ENCODE results near the gene NBPF14. TPM values are rescaled to one million over a fixed set of nuclear protein-coding genes. Genes with fewer than 3 reads are reported as not detected.
"Not testable (repeated sequence)": the region's sequence is repeated elsewhere in the genome, so short reads cannot be mapped to it uniquely, and the experiment has no call there.

Gene NBPF14, protein sequence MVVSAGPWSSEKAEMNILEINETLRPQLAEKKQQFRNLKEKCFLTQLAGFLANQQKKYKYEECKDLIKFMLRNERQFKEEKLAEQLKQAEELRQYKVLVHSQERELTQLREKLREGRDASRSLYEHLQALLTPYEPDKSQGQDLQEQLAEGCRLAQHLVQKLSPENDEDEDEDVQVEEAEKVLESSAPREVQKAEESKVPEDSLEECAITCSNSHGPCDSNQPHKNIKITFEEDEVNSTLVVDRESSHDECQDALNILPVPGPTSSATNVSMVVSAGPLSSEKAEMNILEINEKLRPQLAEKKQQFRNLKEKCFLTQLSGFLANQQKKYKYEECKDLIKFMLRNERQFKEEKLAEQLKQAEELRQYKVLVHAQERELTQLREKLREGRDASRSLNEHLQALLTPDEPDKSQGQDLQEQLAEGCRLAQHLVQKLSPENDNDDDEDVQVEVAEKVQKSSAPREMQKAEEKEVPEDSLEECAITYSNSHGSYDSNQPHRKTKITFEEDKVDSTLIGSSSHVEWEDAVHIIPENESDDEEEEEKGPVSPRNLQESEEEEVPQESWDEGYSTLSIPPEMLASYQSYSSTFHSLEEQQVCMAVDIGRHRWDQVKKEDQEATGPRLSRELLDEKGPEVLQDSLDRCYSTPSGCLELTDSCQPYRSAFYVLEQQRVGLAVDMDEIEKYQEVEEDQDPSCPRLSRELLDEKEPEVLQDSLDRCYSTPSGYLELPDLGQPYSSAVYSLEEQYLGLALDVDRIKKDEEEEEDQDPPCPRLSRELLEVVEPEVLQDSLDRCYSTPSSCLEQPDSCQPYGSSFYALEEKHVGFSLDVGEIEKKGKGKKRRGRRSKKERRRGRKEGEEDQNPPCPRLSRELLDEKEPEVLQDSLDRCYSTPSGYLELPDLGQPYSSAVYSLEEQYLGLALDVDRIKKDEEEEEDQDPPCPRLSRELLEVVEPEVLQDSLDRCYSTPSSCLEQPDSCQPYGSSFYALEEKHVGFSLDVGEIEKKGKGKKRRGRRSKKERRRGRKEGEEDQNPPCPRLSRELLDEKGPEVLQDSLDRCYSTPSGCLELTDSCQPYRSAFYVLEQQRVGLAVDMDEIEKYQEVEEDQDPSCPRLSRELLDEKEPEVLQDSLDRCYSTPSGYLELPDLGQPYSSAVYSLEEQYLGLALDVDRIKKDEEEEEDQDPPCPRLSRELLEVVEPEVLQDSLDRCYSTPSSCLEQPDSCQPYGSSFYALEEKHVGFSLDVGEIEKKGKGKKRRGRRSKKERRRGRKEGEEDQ (N-terminal part only)
- total RNA-seq: 10 to 100 TPM; 30.7 to 81.0 (median 47.3) TPM
- polyA plus RNA-seq: 10 to 100 TPM; 17.1 to 29.4 (median 29.0) TPM
- long read RNA-seq, donor 1: 0 reads
- long read RNA-seq, donor 2: 0 reads

DNA sequence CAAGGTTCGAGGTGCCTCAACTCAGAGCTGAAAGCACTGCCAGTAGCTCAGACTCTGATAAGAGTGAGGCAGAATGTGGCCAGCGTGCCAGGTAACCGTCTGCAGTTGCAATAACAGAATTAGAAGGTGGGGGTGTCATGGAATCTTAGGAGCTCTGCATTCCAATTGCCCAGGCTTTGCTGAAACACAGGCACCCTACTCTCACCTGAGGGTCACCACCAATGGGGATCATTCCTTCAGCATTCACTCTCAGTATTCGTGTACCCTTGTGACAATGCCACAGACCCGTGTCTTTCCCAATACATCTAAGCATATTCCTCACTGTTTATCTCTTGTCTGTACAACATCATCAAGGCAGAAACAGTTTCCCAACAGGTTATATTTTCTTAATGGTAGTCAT, at the start of gene NBPF14:
TSS of gene NBPF14 (minus strand) at position 101 of the 400 bp plus-strand sequence. CDS start 294 bp downstream, outside the sequence.
- intact Hi-C loops (cut with DNase I; ENCODE audit: low total_unique reads): not testable (repeated sequence)

DNA sequence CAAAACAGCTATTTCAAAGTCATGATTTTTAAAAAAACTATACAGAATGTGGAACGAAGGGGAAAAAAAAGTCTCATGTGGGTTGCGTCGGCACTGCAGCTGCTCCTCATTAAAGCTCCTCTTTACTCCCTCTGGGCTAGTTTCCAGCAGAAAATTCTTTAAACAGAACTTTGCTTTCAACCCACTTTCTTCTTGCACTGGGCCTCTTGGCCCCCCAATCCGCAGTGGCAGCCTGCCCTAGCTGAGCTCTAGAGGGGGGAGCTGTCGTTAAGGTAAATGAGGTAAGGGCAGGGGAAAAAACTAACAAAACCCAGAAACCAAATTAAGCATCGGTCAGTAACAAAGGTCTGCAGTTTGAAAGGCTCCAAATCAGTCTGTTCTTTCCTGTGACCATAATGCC, 29.6 kb upstream of the NBPF14 start:
- H3K27me3 ChIP-seq (replicated peaks in 1 of 7); H3K4me1 ChIP-seq; H3K36me3 ChIP-seq; H3K9me3 ChIP-seq; H3K4me3 ChIP-seq; intact Hi-C loops (cut with DNase I; ENCODE audit: low total_unique reads): not testable (repeated sequence)
- peak; percentile 35 for DNase-seq
- H3K27ac ChIP-seq: peak overlapping the region in 2 of 8 donors; percentile 54 to 62
- WGBS, 5 donors: 11 to 29% (median 22%) methylated on average over 1 to 4 of the region's 6 CpGs; no CpG with 5 or more reads in 2 of the 5 donors

More for the DNA sequence above, at the start of gene NBPF14:
- not testable (repeated sequence) for H3K27me3 ChIP-seq (replicated peaks in 1 of 7); H3K4me3 ChIP-seq; H3K27ac ChIP-seq; H3K9me3 ChIP-seq; H3K4me1 ChIP-seq; DNase-seq
- no CpG with 5 or more reads among the region's 5 CpGs for WGBS, 5 donors
- peaks cover 0 to 10% (median 0%) of the 10 kb centered on the region in 6 donors for H3K36me3 ChIP-seq

DNA sequence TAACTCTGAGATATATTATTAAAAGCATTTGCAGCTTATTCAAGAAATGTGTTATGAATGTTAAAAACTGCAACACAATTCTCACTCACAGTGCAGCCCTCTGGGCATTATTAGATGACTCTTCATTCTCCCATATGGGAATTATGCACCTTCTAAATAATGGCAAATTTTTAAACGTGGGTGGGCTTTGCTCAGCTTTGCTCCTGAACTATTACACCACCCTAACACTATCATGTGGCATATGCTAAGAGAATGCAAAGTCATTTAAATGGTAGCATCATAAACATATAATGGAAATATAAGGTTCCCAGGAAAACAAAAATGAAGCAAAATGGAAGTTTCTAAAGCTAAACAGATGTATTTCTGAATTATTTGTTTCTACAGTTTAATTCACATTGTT, 22.4 kb upstream of the NBPF14 start:
- H3K36me3 ChIP-seq; H3K4me1 ChIP-seq; intact Hi-C loops (cut with DNase I; ENCODE audit: low total_unique reads); H3K4me3 ChIP-seq; H3K27ac ChIP-seq; H3K9me3 ChIP-seq; DNase-seq; H3K27me3 ChIP-seq (replicated peaks in 1 of 7): not testable (repeated sequence)
- WGBS, 5 donors: no CpG with 5 or more reads among the region's 1 CpG

DNA sequence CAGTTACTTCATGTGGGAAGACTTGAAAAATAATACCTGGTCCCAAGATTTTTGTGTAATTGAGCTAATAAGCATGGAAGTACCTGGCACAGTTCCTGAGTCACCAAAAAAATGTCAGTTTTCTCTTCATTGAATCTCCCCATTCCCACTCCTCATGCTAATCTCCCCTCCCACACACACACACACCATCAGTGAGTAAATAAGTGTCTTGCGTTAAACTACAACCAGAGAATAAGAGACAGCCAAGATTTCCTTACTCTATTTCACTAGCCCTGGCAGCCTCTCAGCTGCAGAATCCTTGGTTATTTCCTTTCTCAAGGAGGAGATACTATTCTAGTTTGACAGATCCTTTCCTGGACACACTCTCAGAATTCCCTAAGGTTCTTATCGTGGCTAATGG, 9.5 kb upstream of the NBPF14 start:
- 31 to 80% (median 64%) methylated on average over 1 of the region's 2 CpGs for WGBS, 5 donors
- intact Hi-C loops (cut with DNase I; ENCODE audit: low total_unique reads); H3K4me1 ChIP-seq; H3K36me3 ChIP-seq; H3K27me3 ChIP-seq (replicated peaks in 1 of 7); H3K9me3 ChIP-seq; H3K4me3 ChIP-seq; DNase-seq; H3K27ac ChIP-seq: not testable (repeated sequence)

DNA sequence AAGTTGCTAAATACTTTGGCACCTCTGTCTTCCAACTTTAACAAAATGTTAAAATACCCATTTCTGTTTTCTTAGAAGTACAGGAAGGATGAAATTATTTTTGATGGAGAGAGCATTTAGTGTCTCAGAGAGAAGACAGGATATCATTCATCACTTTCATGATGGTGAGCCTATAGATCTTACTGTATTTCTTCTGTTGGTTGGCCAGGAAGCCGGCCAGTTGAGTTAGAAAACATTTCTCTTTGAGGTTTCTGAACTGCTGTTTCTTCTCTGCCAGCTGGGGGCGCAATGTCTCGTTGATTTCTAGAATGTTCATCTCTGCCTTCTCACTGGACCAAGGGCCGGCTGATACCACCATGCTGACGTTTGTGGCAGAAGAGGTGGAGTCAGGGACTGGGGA, 451 bp downstream of the NBPF14 start:
- H3K27ac ChIP-seq; H3K4me1 ChIP-seq; H3K9me3 ChIP-seq; intact Hi-C loops (cut with DNase I; ENCODE audit: low total_unique reads); H3K27me3 ChIP-seq (replicated peaks in 1 of 7); DNase-seq; H3K4me3 ChIP-seq: not testable (repeated sequence)
- 0 to 50% (median 10%) methylated on average over 1 of the region's 5 CpGs for WGBS, 5 donors
- peaks cover 0 to 10% (median 0%) of the 10 kb centered on the region in 6 donors for H3K36me3 ChIP-seq
- TF ChIP-seq, protein P1, sequence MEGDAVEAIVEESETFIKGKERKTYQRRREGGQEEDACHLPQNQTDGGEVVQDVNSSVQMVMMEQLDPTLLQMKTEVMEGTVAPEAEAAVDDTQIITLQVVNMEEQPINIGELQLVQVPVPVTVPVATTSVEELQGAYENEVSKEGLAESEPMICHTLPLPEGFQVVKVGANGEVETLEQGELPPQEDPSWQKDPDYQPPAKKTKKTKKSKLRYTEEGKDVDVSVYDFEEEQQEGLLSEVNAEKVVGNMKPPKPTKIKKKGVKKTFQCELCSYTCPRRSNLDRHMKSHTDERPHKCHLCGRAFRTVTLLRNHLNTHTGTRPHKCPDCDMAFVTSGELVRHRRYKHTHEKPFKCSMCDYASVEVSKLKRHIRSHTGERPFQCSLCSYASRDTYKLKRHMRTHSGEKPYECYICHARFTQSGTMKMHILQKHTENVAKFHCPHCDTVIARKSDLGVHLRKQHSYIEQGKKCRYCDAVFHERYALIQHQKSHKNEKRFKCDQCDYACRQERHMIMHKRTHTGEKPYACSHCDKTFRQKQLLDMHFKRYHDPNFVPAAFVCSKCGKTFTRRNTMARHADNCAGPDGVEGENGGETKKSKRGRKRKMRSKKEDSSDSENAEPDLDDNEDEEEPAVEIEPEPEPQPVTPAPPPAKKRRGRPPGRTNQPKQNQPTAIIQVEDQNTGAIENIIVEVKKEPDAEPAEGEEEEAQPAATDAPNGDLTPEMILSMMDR (IDR thresholded peaks at IDR 0.05 in 8 of 11, conservative IDR thresholded peaks at IDR 0.05 in 3 of 11): peak in 1 of 11 experiments; percentile 35

DNA sequence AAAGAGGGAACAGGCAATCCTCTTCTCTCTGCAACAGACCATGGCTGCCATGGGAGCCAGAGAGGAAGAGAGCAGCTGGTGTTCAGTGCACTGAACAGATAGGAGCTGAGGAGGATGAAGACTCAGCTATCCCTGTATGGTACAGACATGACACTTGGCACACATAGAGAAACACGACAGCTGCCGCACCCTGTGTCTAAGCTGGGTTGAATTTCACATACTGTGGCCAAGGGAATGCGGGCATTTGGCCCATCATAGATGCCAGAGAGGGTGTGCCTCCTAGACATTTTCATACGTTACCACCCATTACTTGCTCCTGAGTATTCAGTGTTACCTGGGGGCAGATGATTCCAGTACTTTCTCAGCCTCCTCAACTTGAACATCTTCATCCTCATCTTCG, 4.7 kb downstream of the NBPF14 start:
- H3K27me3 ChIP-seq (replicated peaks in 1 of 7); DNase-seq; intact Hi-C loops (cut with DNase I; ENCODE audit: low total_unique reads); H3K27ac ChIP-seq; H3K9me3 ChIP-seq; H3K4me3 ChIP-seq; H3K4me1 ChIP-seq: not testable (repeated sequence)
- peaks cover 0 to 24% (median 5%) of the 10 kb centered on the region in 6 donors for H3K36me3 ChIP-seq
- WGBS, 5 donors: 81 to 100% (median 93%) methylated on average over 1 to 4 of the region's 5 CpGs; no CpG with 5 or more reads in 1 of the 5 donors

DNA sequence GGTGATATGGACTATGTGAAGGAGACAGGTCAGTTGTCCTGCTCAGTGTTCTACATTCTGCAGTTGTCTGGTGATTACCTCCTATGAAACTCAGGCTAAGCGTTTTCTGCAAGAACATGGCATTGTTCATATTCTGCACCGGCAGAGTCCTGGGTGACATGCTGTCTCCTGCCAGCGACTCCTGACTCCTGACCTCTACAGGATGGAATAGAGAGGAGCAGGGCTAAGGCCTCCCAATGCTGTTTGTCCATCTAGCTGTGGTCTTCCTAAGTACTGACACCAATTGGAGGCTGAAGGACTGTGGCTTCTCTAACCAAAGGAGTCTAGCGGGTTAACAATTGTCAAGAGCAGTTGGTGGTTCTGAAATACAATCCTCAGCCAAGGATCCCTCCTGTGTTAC, 63.7 kb downstream of the NBPF14 start:
- 84 to 94% (median 84%) methylated on average over 2 to 3 of the region's 4 CpGs; no CpG with 5 or more reads in 1 of the 5 donors for WGBS, 5 donors
- H3K4me1 ChIP-seq, DNase-seq: not testable (repeated sequence)

More for the DNA sequence above, 63.7 kb downstream of the NBPF14 start:
- intact Hi-C loops (cut with DNase I; ENCODE audit: low total_unique reads); H3K27me3 ChIP-seq (replicated peaks in 1 of 7); H3K9me3 ChIP-seq; H3K4me3 ChIP-seq; H3K27ac ChIP-seq: not testable (repeated sequence)
- peaks cover 0 to 15% (median 5%) of the 10 kb centered on the region in 6 donors for H3K36me3 ChIP-seq

Data from spleen (tissue), 13 donors.